HepG2 (cell line): ENCODE results near the gene MEGF10. TPM values are rescaled to one million over a fixed set of nuclear protein-coding genes. Genes with fewer than 3 reads are reported as not detected.

Source experiments
- ATAC-seq: fragments of 200-7000 bp; cut with Tn5 transposase; 3 replicates; pipeline ENCODE4 v1.9.1; 2020; ENCODE audit warnings: mild to moderate bottlenecking, moderate library complexity
- BruUV-seq: library from RNA; stranded (reverse); fragments of 400-500 nt; replicated peaks from 2 replicates; lab custom pipeline; 2021; lab: Mats Ljungman, UMichigan
- CTCF ChIA-PET: fragments of 300-600 bp; formaldehyde crosslinking; extraction: SDS; loops from one replicate; lab custom pipeline; 2021; ENCODE audit warnings: low total read pairs, inconsistent platforms, low intra/inter-chr PET ratio; lab: Yijun Ruan, JAX
- POLR2A ChIA-PET: fragments of 350-600 bp; sonication (Branson Sonifier 250); formaldehyde crosslinking; loops from one replicate; lab custom pipeline; 2020; ENCODE audit warnings: antibody characterized with exemption, inconsistent platforms; lab: Yijun Ruan, JAX
- DNase-seq: peaks from one replicate; pipeline ENCODE4 v3.0.0-alpha.2; 2015; ENCODE audit warnings: low spot score
- FAIRE-seq: peaks from 3 replicates; lab custom pipeline; 2011; peaks lifted over from hg19 to GRCh38; lab: Jason Lieb, UNC
- H2AFZ ChIP-seq: one replicate; pipeline ENCODE4 v1.6.1; 2011; ENCODE audit warnings: low read length, inconsistent platforms
- H3K27ac ChIP-seq: fragments of 300-600 bp; 3 replicates; pipeline ENCODE4 v1.8.0; 2011; ENCODE audit warnings: mixed run types, mild to moderate bottlenecking, mixed read lengths, low read length, inconsistent platforms; ENCODE audit not compliant: insufficient read depth; ENCODE audit errors: extremely low read length
- H3K27me3 ChIP-seq, 2 experiments: fragments of 200-600 bp in 1 of 2; 2 replicates in 1 of 2; 3 replicates in 1 of 2; pipeline versions ENCODE4 v1.6.0 to v1.8.0; 2011; ENCODE audit warnings: low read length in 2 of 2, mild to moderate bottlenecking in 2 of 2, moderate library complexity in 2 of 2, inconsistent platforms in 1 of 2; ENCODE audit not compliant: insufficient read depth in 2 of 2, control insufficient read depth in 1 of 2
- H3K36me3 ChIP-seq, 2 experiments: fragments of 200-600 bp in 1 of 2; replicated peaks in 1 of 2; 2 replicates in 1 of 2; 3 replicates in 1 of 2; pipeline versions ENCODE4 v1.5.1 to v1.8.0; 2011; ENCODE audit warnings: low read length in 2 of 2, inconsistent platforms in 1 of 2; ENCODE audit not compliant: insufficient read depth in 2 of 2, control insufficient read depth in 1 of 2
- H3K4me1 ChIP-seq: 2 replicates; pipeline ENCODE4 v1.5.1; 2012; ENCODE audit warnings: low read length, inconsistent platforms; ENCODE audit not compliant: insufficient read depth
- H3K4me2 ChIP-seq: 2 replicates; pipeline ENCODE4 v1.6.0; 2011; ENCODE audit warnings: low read depth, low read length, inconsistent platforms
- H3K4me3 ChIP-seq, 3 experiments: fragments of 200-600 bp in 1 of 3; sonication (generic), shearing (Covaris generic) in 1 of 3; replicated peaks in 1 of 3; 2 replicates each; pipeline ENCODE4 v1.5.1; 2011 to 2016; ENCODE audit warnings: low read length in 3 of 3, inconsistent platforms in 2 of 3, low read depth in 2 of 3, mild to moderate bottlenecking in 2 of 3, control low read depth in 1 of 3, mixed read lengths in 1 of 3; ENCODE audit not compliant: insufficient read depth in 1 of 3
- H3K79me2 ChIP-seq: one replicate; pipeline ENCODE4 v1.6.1; 2011; ENCODE audit warnings: low read length, inconsistent platforms; ENCODE audit not compliant: insufficient read depth
- H3K9ac ChIP-seq: 2 replicates; pipeline ENCODE4 v1.6.0; 2011; ENCODE audit warnings: mild to moderate bottlenecking, low read depth, low read length, inconsistent platforms; ENCODE audit not compliant: insufficient read depth
- H3K9me3 ChIP-seq: 2 replicates; pipeline ENCODE4 v1.5.1; 2012; ENCODE audit warnings: mild to moderate bottlenecking, low read length
- H4K20me1 ChIP-seq: 2 replicates; pipeline ENCODE4 v1.6.0; 2011; ENCODE audit warnings: inconsistent platforms, mild to moderate bottlenecking, low read length, moderate library complexity; ENCODE audit not compliant: insufficient read depth
- ATF7 ChIP-seq, 2 experiments: fragments of 450-650 bp in 1 of 2; sonication (generic) in 1 of 2; formaldehyde crosslinking in 1 of 2; IDR thresholded peaks; 2 replicates each; pipeline versions ENCODE4 v1.4.0 to v1.6.1; 2016 to 2020; ENCODE audit warnings: antibody characterized with exemption in 1 of 2, mild to moderate bottlenecking in 1 of 2, missing genetic modification reagents in 1 of 2
- CCAR2 ChIP-seq: fragments of 200-400 bp; formaldehyde crosslinking; optimal IDR thresholded peaks from 2 replicates; pipeline ENCODE3; 2018; ENCODE audit warnings: low read depth, mild to moderate bottlenecking, low read length, moderate library complexity
- CENPX ChIP-seq: sonication (generic); formaldehyde crosslinking; IDR thresholded peaks from 2 replicates; pipeline ENCODE4 v1.9.0; 2021; ENCODE audit warnings: mild to moderate bottlenecking, missing genetic modification reagents, moderate library complexity
- DPF2 ChIP-seq: sonication (generic); formaldehyde crosslinking; IDR thresholded peaks from 2 replicates; pipeline ENCODE4 v1.4.0; 2020; ENCODE audit warnings: mild to moderate bottlenecking, low read depth, missing genetic modification reagents, borderline replicate concordance
- FOXP1 ChIP-seq, 2 experiments: fragments of 450-650 bp in 1 of 2; IDR thresholded peaks; 2 replicates each; pipeline ENCODE4 v1.6.1; 2017 to 2018; ENCODE audit warnings: antibody characterized with exemption in 1 of 2
- GABPB1 ChIP-seq: IDR thresholded peaks from 2 replicates; pipeline ENCODE4 v1.6.1; 2016; ENCODE audit warnings: mild to moderate bottlenecking, missing genetic modification reagents, moderate library complexity, missing compliant biosample characterization
- GPN1 ChIP-seq: sonication (generic); formaldehyde crosslinking; IDR thresholded peaks from 2 replicates; pipeline ENCODE4 v1.5.1; 2020; ENCODE audit warnings: missing genetic modification reagents, borderline replicate concordance
- HNRNPL ChIP-seq: fragments of 200-400 bp; formaldehyde crosslinking; IDR thresholded peaks from 2 replicates; pipeline ENCODE4 v1.6.1; 2017; ENCODE audit warnings: mild to moderate bottlenecking, low read depth, low read length
- HOXA5 ChIP-seq: sonication (generic); formaldehyde crosslinking; IDR thresholded peaks from 2 replicates; pipeline ENCODE4 v1.4.0; 2020; ENCODE audit warnings: missing genetic modification reagents
- ISX ChIP-seq: sonication (generic); formaldehyde crosslinking; conservative IDR thresholded peaks from 2 replicates; pipeline ENCODE4 v1.5.0; 2020; ENCODE audit warnings: missing genetic modification reagents
- POLR2AphosphoS5 ChIP-seq: IDR thresholded peaks from 2 replicates; pipeline ENCODE4 v1.6.1; 2012; ENCODE audit warnings: low read depth, low read length
- RBM39 ChIP-seq: fragments of 200-400 bp; formaldehyde crosslinking; IDR thresholded peaks from one replicate; pipeline ENCODE4 v1.6.1; 2018; ENCODE audit warnings: antibody characterized with exemption, mild to moderate bottlenecking, low read depth, low read length; ENCODE audit not compliant: poor library complexity, severe bottlenecking
- TERF1 ChIP-seq: sonication (generic); formaldehyde crosslinking; IDR thresholded peaks from 2 replicates; pipeline ENCODE4 v1.8.0; 2022; ENCODE audit warnings: mild to moderate bottlenecking, missing genetic modification reagents, moderate library complexity
- ZNF432 ChIP-seq: sonication (generic); formaldehyde crosslinking; IDR thresholded peaks from 2 replicates; pipeline ENCODE4 v1.5.0; 2020; ENCODE audit warnings: missing genetic modification reagents, mild to moderate bottlenecking, borderline replicate concordance
- ZNF501 ChIP-seq: sonication (generic); formaldehyde crosslinking; IDR thresholded peaks from 2 replicates; pipeline ENCODE4 v1.5.1; 2020; ENCODE audit warnings: mild to moderate bottlenecking, moderate library complexity, missing genetic modification reagents
- WGBS: methylation state at CpG from one replicate; pipeline ENCODE4 v1.1.6; 2017; ENCODE audit warnings: low lambda C conversion rate; 5-methylcytosine and 5-hydroxymethylcytosine counted together
- in situ Hi-C: cut with HindIII; loops from 2 replicates; pipeline ENCODE4 v1.10.0; 2017; ENCODE audit warnings: low pct_unique_long_range_greater_than_20kb; ENCODE audit not compliant: extremely low pct_ligation_motif_present
- intact Hi-C: fragments of 100-400 bp; cut with micrococcal nuclease; formaldehyde crosslinking; loops from one replicate; pipeline ENCODE4 v1.10.0; 2022; ENCODE audit not compliant: unreplicated experiment
- polyA plus RNA-seq, 8 experiments: library from polyadenylated mRNA; depleted of rRNA in 3 of 8; stranded (reverse) in 7 of 8; unstranded in 1 of 8; fragments of >200 nt; fragmentation: Illumina TruSeq in 4 of 8; extraction: Trizol in 4 of 8; gene quantifications; 2 replicates each; pipeline versions ENCODE4 v1.2.1 to v1.2.3, GENCODE V29; 2011 to 2016; ENCODE audit warnings: low read depth in 4 of 8, missing spikeins in 1 of 8, mixed read lengths in 1 of 8; ENCODE audit not compliant: insufficient read depth in 1 of 8
- total RNA-seq, 5 experiments: library from RNA; depleted of rRNA; stranded (reverse); fragments of >200 nt; fragmentation: Illumina TruSeq; extraction: Trizol; gene quantifications; 2 replicates each; pipeline ENCODE4 v1.2.3, GENCODE V29; 2016; ENCODE audit warnings: low read depth in 1 of 5
- TF ChIP-seq, protein P1 (sequence below): sonication (generic); formaldehyde crosslinking; conservative IDR thresholded peaks from 2 replicates; pipeline ENCODE4 v1.8.0; 2022; ENCODE audit warnings: mild to moderate bottlenecking, moderate library complexity, missing genetic modification reagents

MEGF10 gene
- total and polyA plus RNA-seq, 2 of the 13 experiments (the other 11 are each of a cell fraction or from before 2014, with no cell fraction given) = not detected

DNA sequence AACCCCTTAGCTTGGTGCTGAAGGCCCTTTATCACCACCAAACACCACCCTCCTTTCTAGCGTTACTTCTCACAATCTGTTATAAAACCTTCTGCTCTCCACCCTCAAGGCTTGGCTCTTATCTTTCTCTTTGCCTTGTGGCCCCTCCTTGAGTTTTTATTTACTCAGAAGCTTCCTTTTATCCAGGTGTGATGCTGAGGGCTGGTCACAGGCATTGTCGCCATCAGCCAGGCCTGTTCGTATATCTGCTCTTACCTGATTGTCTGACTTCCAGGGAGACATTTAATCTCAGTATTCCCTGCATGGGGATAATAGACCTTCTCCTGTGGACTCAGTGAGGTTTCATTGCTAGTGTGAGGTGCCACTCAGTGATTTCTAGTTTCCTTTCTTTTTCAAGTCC lies 34.2 kb downstream of the MEGF10 start:
- no TSS peak for BruUV-seq
- H3K79me2 ChIP-seq = no peaks in the 10 kb centered on the region
- no peaks in the 10 kb centered on the region; a peak in 1 of 5 replicates for H3K27me3 ChIP-seq
- intact Hi-C loops = no loop called here
- 53% methylated on average over 3 of the region's 3 CpGs for WGBS
- ATAC-seq = no peak
- POLR2A ChIA-PET = no interaction called here
- no peak overlapping the region for H3K4me2 ChIP-seq
- no peak for DNase-seq
- no peaks in the 10 kb centered on the region for H4K20me1 ChIP-seq
- in situ Hi-C loops = no loop called here
- H2AFZ ChIP-seq = no peak overlapping the region
- no peak for FAIRE-seq
- no peak overlapping the region for H3K27ac ChIP-seq
- no peak overlapping the region for H3K4me3 ChIP-seq
- CTCF ChIA-PET = no interaction called here
- TF ChIP-seq TERF1 (CRISPR knock-in tag) (no peak), HOXA5 (CRISPR knock-in tag) (no peak), ZNF501 (CRISPR knock-in tag) (no peak), POLR2AphosphoS5 (no peak), HNRNPL (no peak), RBM39 (no peak), DPF2 (no peak), ZNF432 (CRISPR knock-in tag) (no peak), CCAR2 (no peak), CENPX (CRISPR knock-in tag) (no peak), ATF7 (IDR thresholded peaks at IDR 0.05) (no peak), ATF7 (CRISPR knock-in tag; IDR thresholded peaks at IDR 0.05) (no peak), GPN1 (no peak), FOXP1 (IDR thresholded peaks at IDR 0.05) (no peak), FOXP1 (CRISPR knock-in tag; IDR thresholded peaks at IDR 0.05) (no peak), ISX (CRISPR knock-in tag) (no peak), GABPB1 (no peak)
- TF ChIP-seq, protein P1, sequence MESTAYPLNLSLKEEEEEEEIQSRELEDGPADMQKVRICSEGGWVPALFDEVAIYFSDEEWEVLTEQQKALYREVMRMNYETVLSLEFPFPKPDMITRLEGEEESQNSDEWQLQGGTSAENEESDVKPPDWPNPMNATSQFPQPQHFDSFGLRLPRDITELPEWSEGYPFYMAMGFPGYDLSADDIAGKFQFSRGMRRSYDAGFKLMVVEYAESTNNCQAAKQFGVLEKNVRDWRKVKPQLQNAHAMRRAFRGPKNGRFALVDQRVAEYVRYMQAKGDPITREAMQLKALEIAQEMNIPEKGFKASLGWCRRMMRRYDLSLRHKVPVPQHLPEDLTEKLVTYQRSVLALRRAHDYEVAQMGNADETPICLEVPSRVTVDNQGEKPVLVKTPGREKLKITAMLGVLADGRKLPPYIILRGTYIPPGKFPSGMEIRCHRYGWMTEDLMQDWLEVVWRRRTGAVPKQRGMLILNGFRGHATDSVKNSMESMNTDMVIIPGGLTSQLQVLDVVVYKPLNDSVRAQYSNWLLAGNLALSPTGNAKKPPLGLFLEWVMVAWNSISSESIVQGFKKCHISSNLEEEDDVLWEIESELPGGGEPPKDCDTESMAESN (CRISPR knock-in tag) = no peak
- no peaks in the 10 kb centered on the region for H3K4me1 ChIP-seq
- H3K9ac ChIP-seq = no peak overlapping the region
- H3K9me3 ChIP-seq = no peaks in the 10 kb centered on the region
- H3K36me3 ChIP-seq = no peaks in the 10 kb centered on the region
